ENCODE data around the gene ZGLP1. TPM values are rescaled to one million over a fixed set of nuclear protein-coding genes. Genes with fewer than 3 reads are reported as not detected.

Gene ZGLP1
- total RNA-seq, 1 donor from 2014 or later, result not detected

- Histone ChIP-seq H3K27ac (no peak overlapping the region), H3K27me3 (peaks cover 19% of the 10 kb centered on the region), H3K9me3 (no peaks in the 10 kb centered on the region), H3K4me1 (peaks cover 9 to 34% of the 10 kb centered on the region in 2 donors), H3K36me3 (no peaks in the 10 kb centered on the region), H3K4me3 (peak overlapping the region; percentile 43 to 62)
- TF ChIP-seq CTCF (IDR thresholded peaks at IDR 0.05), result no peak
- intact Hi-C loops (cut with DNase I), result no loop called here
- no peak for DNase-seq (ENCODE audit: low spot score in 2 of 2)
These were observed 18.6 kb downstream of the ZGLP1 start for GRCh38 chr19:10290876-10291553.

GRCh38 chr19:10290357-10290875 lies 19.2 kb downstream of the ZGLP1 start:
- Histone ChIP-seq H3K4me3 (peak overlapping the region; percentile 43 to 62), H3K27me3 (peaks cover 17% of the 10 kb centered on the region), H3K27ac (no peak overlapping the region), H3K4me1 (peaks cover 9 to 34% of the 10 kb centered on the region in 2 donors), H3K36me3 (no peaks in the 10 kb centered on the region), H3K9me3 (no peaks in the 10 kb centered on the region)
- DNase-seq (ENCODE audit: low spot score in 2 of 2), result no peak
- no peak for TF ChIP-seq CTCF (IDR thresholded peaks at IDR 0.05)
- intact Hi-C loops (cut with DNase I), result no loop called here

- no peak for TF ChIP-seq CTCF (IDR thresholded peaks at IDR 0.05)
- H3K4me3 ChIP-seq, result peak within 1 kb of the TSS; percentile 43 to 62
- H3K36me3 ChIP-seq, result no peaks in the 10 kb centered on the region
- no peak within 1 kb of the TSS for H3K27ac ChIP-seq
- no peak for DNase-seq (ENCODE audit: low spot score in 2 of 2)
- peaks cover 13% of the 10 kb centered on the region for H3K27me3 ChIP-seq
- H3K9me3 ChIP-seq, result no peaks in the 10 kb centered on the region
- intact Hi-C loops (cut with DNase I), result no loop called here
- H3K4me1 ChIP-seq, result peaks cover 9 to 34% of the 10 kb centered on the region in 2 donors
These were observed 19.7 kb downstream of the ZGLP1 start, which contains the start of gene ICAM5 for GRCh38 chr19:10289836-10290356. Gene ICAM5, plus strand, starts transcription at chr19:10289952. Its CDS starts 92 bp downstream, at chr19:10290044.

- peaks cover 13% of the 10 kb centered on the region for H3K27me3 ChIP-seq
These were observed 20.3 kb downstream of the ZGLP1 start for GRCh38 chr19:10289167-10289835.

More at GRCh38 chr19:10289167-10289835, 20.3 kb downstream of the ZGLP1 start:
- H3K4me3 ChIP-seq, result peak overlapping the region; percentile 31 to 62
- H3K4me1 ChIP-seq, result peaks cover 9 to 34% of the 10 kb centered on the region in 2 donors
- no peak for DNase-seq (ENCODE audit: low spot score in 2 of 2)
- H3K36me3 ChIP-seq, result peaks cover 0 to 4% of the 10 kb centered on the region in 2 donors
- no peaks in the 10 kb centered on the region for H3K9me3 ChIP-seq
- TF ChIP-seq CTCF (IDR thresholded peaks at IDR 0.05), result no peak
- intact Hi-C loops (cut with DNase I), result no loop called here
- no peak overlapping the region for H3K27ac ChIP-seq
